SH-SY5Y (cell line): Measurements from ENCODE around the gene LONP1.

Experiments used
- GATA2 ChIP-seq: IDR thresholded peaks from 2 replicates; pipeline ENCODE4 v1.6.1; 2011; ENCODE audit warnings: mild to moderate bottlenecking, low read depth, low read length
- GATA3 ChIP-seq: IDR thresholded peaks from 2 replicates; pipeline ENCODE4 v1.6.1; 2011; ENCODE audit warnings: low read depth, mild to moderate bottlenecking, low read length, moderate library complexity

- TF ChIP-seq GATA3 (no peak), GATA2 (no peak)
Measured at GRCh38 chr19:5677136-5677535, 42.8 kb downstream of the LONP1 start.
